ENCODE measurements around the gene CACNA1C. TPM values are rescaled to one million over a fixed set of nuclear protein-coding genes. Genes with fewer than 3 reads are reported as not detected.

The CACNA1C gene
- total and polyA plus RNA-seq, 2 of the 4 experiments (the other 2 are of a cell fraction) = 1.6 to 2.6 TPM

GRCh38 chr12:2547273-2548044 is 494.7 kb downstream of the CACNA1C start:
- DNase-seq (no peak), ATAC-seq (ENCODE audit: low read depth) (no peak)
- no TSS peak for BruUV-seq (replicated peaks)
- no peak overlapping the region for H3K4ac ChIP-seq (ENCODE audit: low read depth, low read length)
- H2BK120ac ChIP-seq (ENCODE audit: low read depth, low read length) = no peak overlapping the region
- no peak overlapping the region for H3K4me2 ChIP-seq (ENCODE audit: low read depth, low read length)
- H2BK15ac ChIP-seq (ENCODE audit: low read depth, low read length) = no peak overlapping the region
- in situ Hi-C loops (cut with MboI; ENCODE audit: low sequenced_read_pairs) = no loop called here
- H2AK9ac ChIP-seq (replicated peaks; ENCODE audit: low read depth, low read length, poor library complexity) = no peak overlapping the region
- no peak overlapping the region for H3K18ac ChIP-seq (ENCODE audit: low read depth, low read length)
- H4K5ac ChIP-seq (ENCODE audit: low read depth, low read length) = no peak overlapping the region
- H2BK5ac ChIP-seq (ENCODE audit: low read depth, low read length, poor library complexity, severe bottlenecking) = no peak overlapping the region
- no peak overlapping the region for H3K9ac ChIP-seq (ENCODE audit: low read depth, low read length)
- no peak overlapping the region for H3K4me3 ChIP-seq (ENCODE audit: insufficient read depth, low read depth, low read length)
- H3K9me3 ChIP-seq (ENCODE audit: control insufficient read depth, insufficient read depth, low read length) = no peaks in the 10 kb centered on the region; the same call in 1 of the 2 replicates
- CTCF ChIA-PET = interaction anchor here (0.6 kb wide), 1 partner anchor 147 kb away, joined by 3 read pairs; no protein-coding TSS in a partner anchor
- no peak overlapping the region for H4K8ac ChIP-seq (ENCODE audit: low read depth in 2 of 2, low read length in 2 of 2)
- no peak overlapping the region for H2AK5ac ChIP-seq (ENCODE audit: low read depth, low read length)
- H3K27me3 ChIP-seq (ENCODE audit: control insufficient read depth, insufficient read depth, low read length) = no peaks in the 10 kb centered on the region
- no peak overlapping the region for H2AFZ ChIP-seq (replicated peaks; ENCODE audit: low read length, poor library complexity)
- H3K56ac ChIP-seq (ENCODE audit: extremely low read depth, insufficient read depth, low read length) = no peak overlapping the region
- no peak overlapping the region for H3K23ac ChIP-seq (ENCODE audit: low read depth, low read length)
- H4K91ac ChIP-seq (ENCODE audit: insufficient read depth, low read depth, low read length) = no peak overlapping the region
- POLR2A ChIA-PET (ENCODE audit: unreplicated experiment) = no interaction called here
- peaks cover 7% of the 10 kb centered on the region for H3K36me3 ChIP-seq (ENCODE audit: control insufficient read depth, insufficient read depth, low read length)
- H3K27ac ChIP-seq (ENCODE audit: insufficient read depth, low read length) = no peak overlapping the region
- no peak overlapping the region for H3K14ac ChIP-seq (replicated peaks; ENCODE audit: low read depth, low read length)
- intact Hi-C loops (cut with micrococcal nuclease) = no loop called here
- H3K79me1 ChIP-seq (ENCODE audit: low read depth in 1 of 2, low read length in 2 of 2) = no peaks in the 10 kb centered on the region
- dilution Hi-C loops (cut with HindIII; ENCODE audit: low sequenced_read_pairs, unreplicated experiment) = no loop called here
- no peak overlapping the region for H2BK20ac ChIP-seq (ENCODE audit: low read depth, low read length)
- WGBS, 2 experiments (ENCODE audit: extremely low coverage in 2 of 2, insufficient read length in 1 of 2) = 79% methylated on average over 4 of the region's 11 CpGs; no CpG with 5 or more reads in 1 of the 2 experiments
- no peaks in the 10 kb centered on the region; the same call in 1 of the 2 replicates for H3K4me1 ChIP-seq (ENCODE audit: control insufficient read depth, insufficient read depth, low read length)
- no peaks in the 10 kb centered on the region for H4K20me1 ChIP-seq (ENCODE audit: insufficient read depth, low read length)
- no peaks in the 10 kb centered on the region for H3K9me1 ChIP-seq (ENCODE audit: insufficient read depth, low read length)
- TF ChIP-seq RAD21 (IDR thresholded peaks at IDR 0.05; ENCODE audit: low read length) (no peak), CEBPB (IDR thresholded peaks at IDR 0.05; ENCODE audit: low read depth, low read length) (no peak), RCOR1 (IDR thresholded peaks at IDR 0.05; ENCODE audit: insufficient replicate concordance, low read length) (no peak), RFX5 (IDR thresholded peaks at IDR 0.05; ENCODE audit: low read depth, low read length) (no peak), NFE2L2 (IDR thresholded peaks at IDR 0.05; ENCODE audit: low read depth, low read length) (no peak), MAFK (IDR thresholded peaks at IDR 0.05; ENCODE audit: low read depth, low read length) (no peak), POLR2A (IDR thresholded peaks at IDR 0.05; ENCODE audit: low read depth, low read length) (no peak), USF2 (IDR thresholded peaks at IDR 0.05; ENCODE audit: low read depth, low read length) (no peak), ELK1 (IDR thresholded peaks at IDR 0.05; ENCODE audit: borderline replicate concordance, low read depth, low read length) (no peak), FOS (IDR thresholded peaks at IDR 0.05; ENCODE audit: low read depth, low read length) (no peak), CTCF (conservative IDR thresholded peaks at IDR 0.05; ENCODE audit: low read depth, low read length) (no peak), CHD1 (IDR thresholded peaks at IDR 0.05; ENCODE audit: low read depth, low read length) (no peak), SMC3 (IDR thresholded peaks at IDR 0.05; ENCODE audit: low read depth, low read length) (no peak), MXI1 (IDR thresholded peaks at IDR 0.05; ENCODE audit: borderline replicate concordance, low read depth, low read length) (no peak), BHLHE40 (IDR thresholded peaks at IDR 0.05; ENCODE audit: low read depth, low read length) (no peak)

All from IMR-90 (cell line).